Measurements from ENCODE around the gene TENM3.

The TENM3 gene

GRCh38 chr4:182745237-182745636 is 502.0 kb downstream of the TENM3 start:
- ATAC-seq (ENCODE audit: low read depth): peak; percentile 55
- no peaks in the 10 kb centered on the region for H3K36me3 ChIP-seq (ENCODE audit: low read depth)
- H3K4me3 ChIP-seq (ENCODE audit: severe bottlenecking): no peak overlapping the region
- TF ChIP-seq CTCF (IDR thresholded peaks at IDR 0.05; ENCODE audit: poor library complexity, severe bottlenecking): no peak
- H3K4me1 ChIP-seq (ENCODE audit: insufficient read depth, poor library complexity, severe bottlenecking): peaks cover 18% of the 10 kb centered on the region
- H3K9me3 ChIP-seq (ENCODE audit: severe bottlenecking): no peaks in the 10 kb centered on the region
- H3K27ac ChIP-seq (ENCODE audit: poor library complexity, severe bottlenecking): peak overlapping the region; percentile 31
- no peaks in the 10 kb centered on the region for H3K27me3 ChIP-seq (ENCODE audit: insufficient read depth, poor library complexity, severe bottlenecking)
- DNase-seq (ENCODE audit: low spot score): no peak

GRCh38 chr4:182746876-182747275 is 503.7 kb downstream of the TENM3 start:
- Histone ChIP-seq H3K4me1 (ENCODE audit: insufficient read depth, poor library complexity, severe bottlenecking) (peaks cover 18% of the 10 kb centered on the region), H3K36me3 (ENCODE audit: low read depth) (no peaks in the 10 kb centered on the region), H3K27ac (ENCODE audit: poor library complexity, severe bottlenecking) (no peak overlapping the region), H3K27me3 (ENCODE audit: insufficient read depth, poor library complexity, severe bottlenecking) (no peaks in the 10 kb centered on the region), H3K9me3 (ENCODE audit: severe bottlenecking) (no peaks in the 10 kb centered on the region), H3K4me3 (ENCODE audit: severe bottlenecking) (no peak overlapping the region)
- ATAC-seq (ENCODE audit: low read depth) (no peak), DNase-seq (ENCODE audit: low spot score) (no peak)
- TF ChIP-seq CTCF (IDR thresholded peaks at IDR 0.05; ENCODE audit: poor library complexity, severe bottlenecking): no peak

GRCh38 chr4:182748283-182748682 is 505.1 kb downstream of the TENM3 start:
- Histone ChIP-seq H3K4me1 (ENCODE audit: insufficient read depth, poor library complexity, severe bottlenecking) (peaks cover 23% of the 10 kb centered on the region), H3K27me3 (ENCODE audit: insufficient read depth, poor library complexity, severe bottlenecking) (no peaks in the 10 kb centered on the region), H3K9me3 (ENCODE audit: severe bottlenecking) (no peaks in the 10 kb centered on the region), H3K27ac (ENCODE audit: poor library complexity, severe bottlenecking) (no peak overlapping the region), H3K36me3 (ENCODE audit: low read depth) (no peaks in the 10 kb centered on the region), H3K4me3 (ENCODE audit: severe bottlenecking) (no peak overlapping the region)
- TF ChIP-seq CTCF (IDR thresholded peaks at IDR 0.05; ENCODE audit: poor library complexity, severe bottlenecking): no peak
- DNase-seq (ENCODE audit: low spot score): no peak
- no peak for ATAC-seq (ENCODE audit: low read depth)

GRCh38 chr4:182748949-182749348 is 505.7 kb downstream of the TENM3 start:
- TF ChIP-seq CTCF (IDR thresholded peaks at IDR 0.05; ENCODE audit: poor library complexity, severe bottlenecking): no peak
- DNase-seq (ENCODE audit: low spot score) (no peak), ATAC-seq (ENCODE audit: low read depth) (peak; percentile 76)
- Histone ChIP-seq H3K9me3 (ENCODE audit: severe bottlenecking) (no peaks in the 10 kb centered on the region), H3K4me1 (ENCODE audit: insufficient read depth, poor library complexity, severe bottlenecking) (peaks cover 23% of the 10 kb centered on the region), H3K4me3 (ENCODE audit: severe bottlenecking) (no peak overlapping the region), H3K36me3 (ENCODE audit: low read depth) (no peaks in the 10 kb centered on the region), H3K27ac (ENCODE audit: poor library complexity, severe bottlenecking) (no peak overlapping the region), H3K27me3 (ENCODE audit: insufficient read depth, poor library complexity, severe bottlenecking) (no peaks in the 10 kb centered on the region)

GRCh38 chr4:182749667-182750167 is 506.5 kb downstream of the TENM3 start:
- DNase-seq (ENCODE audit: low spot score): no peak

More at GRCh38 chr4:182749667-182750167, 506.5 kb downstream of the TENM3 start:
- H3K4me3 ChIP-seq (ENCODE audit: severe bottlenecking): no peak overlapping the region
- no peak for TF ChIP-seq CTCF (IDR thresholded peaks at IDR 0.05; ENCODE audit: poor library complexity, severe bottlenecking)
- H3K9me3 ChIP-seq (ENCODE audit: severe bottlenecking): no peaks in the 10 kb centered on the region
- H3K27me3 ChIP-seq (ENCODE audit: insufficient read depth, poor library complexity, severe bottlenecking): no peaks in the 10 kb centered on the region
- H3K4me1 ChIP-seq (ENCODE audit: insufficient read depth, poor library complexity, severe bottlenecking): peaks cover 21% of the 10 kb centered on the region
- no peak overlapping the region for H3K27ac ChIP-seq (ENCODE audit: poor library complexity, severe bottlenecking)
- no peak for ATAC-seq (ENCODE audit: low read depth)
- H3K36me3 ChIP-seq (ENCODE audit: low read depth): no peaks in the 10 kb centered on the region

All from RWPE2 (cell line).